ENCODE data around the gene PSMA1. TPM values are rescaled to one million over a fixed set of nuclear protein-coding genes. Genes with fewer than 3 reads are reported as not detected.
A peak's percentile ranks its signal among the peaks of the same experiment; 100 is the strongest.

Gene PSMA1
- total RNA-seq, 1 donor from 2014 or later = 164 TPM

DNA sequence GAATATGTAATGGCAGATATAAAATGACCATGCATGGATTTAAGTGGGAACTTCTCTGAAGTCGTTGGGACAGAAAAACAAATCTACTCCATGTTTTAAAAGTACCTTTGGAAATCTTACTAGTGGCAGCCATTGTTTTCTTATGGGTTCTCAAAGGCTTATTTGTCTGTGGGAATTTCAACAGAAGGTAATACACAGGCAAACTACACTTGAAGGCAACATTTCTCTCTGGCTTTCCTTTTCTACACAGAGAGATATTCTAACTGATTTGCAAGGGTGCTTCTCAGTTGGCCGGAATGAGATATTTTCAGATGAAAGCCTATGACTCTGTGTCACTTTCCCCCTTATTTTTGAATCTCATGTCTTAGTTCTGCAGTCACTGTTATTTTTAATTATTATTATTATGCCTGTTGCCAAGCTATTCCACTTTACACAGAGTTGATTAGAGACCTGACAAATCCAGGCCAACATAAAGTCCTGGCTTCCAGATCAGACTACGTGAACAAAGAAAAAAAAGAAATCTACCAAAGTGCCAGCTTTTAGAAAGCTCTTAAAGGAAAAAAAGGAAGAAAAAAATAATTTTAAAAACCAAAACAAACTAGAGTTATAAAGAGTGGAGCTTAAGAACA is 18.9 kb upstream of the PSMA1 start:
- no peaks in the 10 kb centered on the region for H3K4me1 Mint-ChIP-seq (ENCODE audit: low read depth, unreplicated experiment)
- no peaks in the 10 kb centered on the region for H3K27me3 Mint-ChIP-seq (ENCODE audit: low read depth, unreplicated experiment)
- Histone ChIP-seq H3K4me3 (ENCODE audit: insufficient read depth, low read depth, low read length) (no peak overlapping the region), H3K4me2 (ENCODE audit: low read length) (no peak overlapping the region), H4K20me1 (ENCODE audit: insufficient read depth, low read length) (no peaks in the 10 kb centered on the region), H3K79me2 (ENCODE audit: insufficient read depth, low read length) (no peaks in the 10 kb centered on the region), H3K36me3 (ENCODE audit: insufficient read depth, low read length) (no peaks in the 10 kb centered on the region), H3K4me1 (ENCODE audit: insufficient read depth, low read length) (no peaks in the 10 kb centered on the region), H3K27me3 (ENCODE audit: insufficient read depth, low read length) (no peaks in the 10 kb centered on the region), H3K9ac (ENCODE audit: low read length) (no peak overlapping the region), H2AFZ (ENCODE audit: low read depth, low read length) (no peak overlapping the region), H3K27ac (ENCODE audit: low read depth, low read length) (no peak overlapping the region), H3K9me3 (ENCODE audit: insufficient read depth, low read depth, low read length) (no peaks in the 10 kb centered on the region)
- H3K9me3 Mint-ChIP-seq (ENCODE audit: unreplicated experiment) = no peaks in the 10 kb centered on the region
- no peak for DNase-seq (ENCODE audit: low read depth)
- TF ChIP-seq, protein P1, sequence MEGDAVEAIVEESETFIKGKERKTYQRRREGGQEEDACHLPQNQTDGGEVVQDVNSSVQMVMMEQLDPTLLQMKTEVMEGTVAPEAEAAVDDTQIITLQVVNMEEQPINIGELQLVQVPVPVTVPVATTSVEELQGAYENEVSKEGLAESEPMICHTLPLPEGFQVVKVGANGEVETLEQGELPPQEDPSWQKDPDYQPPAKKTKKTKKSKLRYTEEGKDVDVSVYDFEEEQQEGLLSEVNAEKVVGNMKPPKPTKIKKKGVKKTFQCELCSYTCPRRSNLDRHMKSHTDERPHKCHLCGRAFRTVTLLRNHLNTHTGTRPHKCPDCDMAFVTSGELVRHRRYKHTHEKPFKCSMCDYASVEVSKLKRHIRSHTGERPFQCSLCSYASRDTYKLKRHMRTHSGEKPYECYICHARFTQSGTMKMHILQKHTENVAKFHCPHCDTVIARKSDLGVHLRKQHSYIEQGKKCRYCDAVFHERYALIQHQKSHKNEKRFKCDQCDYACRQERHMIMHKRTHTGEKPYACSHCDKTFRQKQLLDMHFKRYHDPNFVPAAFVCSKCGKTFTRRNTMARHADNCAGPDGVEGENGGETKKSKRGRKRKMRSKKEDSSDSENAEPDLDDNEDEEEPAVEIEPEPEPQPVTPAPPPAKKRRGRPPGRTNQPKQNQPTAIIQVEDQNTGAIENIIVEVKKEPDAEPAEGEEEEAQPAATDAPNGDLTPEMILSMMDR (IDR thresholded peaks at IDR 0.05; ENCODE audit: insufficient read depth, low read depth, low read length) = no peak
- no peak for TF ChIP-seq EZH2 (IDR thresholded peaks at IDR 0.05; ENCODE audit: insufficient read depth, low read length)
- no peak overlapping the region for H3K27ac Mint-ChIP-seq (ENCODE audit: unreplicated experiment)
- no peak for FAIRE-seq
- no peak overlapping the region for H3K4me3 Mint-ChIP-seq (ENCODE audit: unreplicated experiment)
- no peaks in the 10 kb centered on the region for H3K36me3 Mint-ChIP-seq (ENCODE audit: low read depth, unreplicated experiment)

DNA sequence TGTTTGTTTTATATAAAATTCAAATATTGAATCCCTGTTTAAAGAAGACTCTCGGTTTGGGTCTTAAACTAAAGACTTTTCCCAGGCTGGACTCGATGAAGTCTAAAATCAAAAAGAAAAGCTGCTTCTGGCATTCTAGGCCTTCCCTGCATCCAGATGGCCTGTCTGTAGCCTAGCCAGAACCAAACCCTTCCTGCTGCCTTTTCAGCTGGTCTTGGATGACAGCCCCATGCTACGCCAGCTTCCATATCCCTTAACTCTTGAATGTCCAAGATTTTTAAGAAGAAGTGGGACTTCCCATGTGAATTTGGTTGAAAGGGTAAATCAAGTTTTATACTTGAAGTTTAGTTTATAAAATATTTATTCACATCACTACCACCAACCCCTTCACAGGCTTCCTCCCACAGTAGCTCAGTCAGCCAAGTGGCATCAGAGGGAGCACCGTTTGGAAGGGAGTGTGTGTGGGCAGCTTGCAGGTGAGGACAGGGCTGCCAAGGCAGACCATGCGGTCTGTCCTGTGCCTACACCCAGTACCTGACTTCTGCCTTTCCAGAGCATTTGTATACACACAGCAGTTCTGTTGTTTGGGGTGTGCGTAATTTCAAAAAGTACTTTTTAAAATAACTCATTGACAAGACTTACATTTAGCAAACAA is 18.2 kb upstream of the PSMA1 start:
- FAIRE-seq = no peak

More for the DNA sequence above, 18.2 kb upstream of the PSMA1 start:
- no peaks in the 10 kb centered on the region for H3K4me1 ChIP-seq (ENCODE audit: insufficient read depth, low read length)
- H3K27me3 Mint-ChIP-seq (ENCODE audit: low read depth, unreplicated experiment) = no peaks in the 10 kb centered on the region
- H3K9ac ChIP-seq (ENCODE audit: low read length) = no peak overlapping the region
- TF ChIP-seq, protein P1 (IDR thresholded peaks at IDR 0.05; ENCODE audit: insufficient read depth, low read depth, low read length) = no peak
- no peak for TF ChIP-seq EZH2 (IDR thresholded peaks at IDR 0.05; ENCODE audit: insufficient read depth, low read length)
- no peaks in the 10 kb centered on the region for H4K20me1 ChIP-seq (ENCODE audit: insufficient read depth, low read length)
- H3K27ac Mint-ChIP-seq (ENCODE audit: unreplicated experiment) = peak overlapping the region; percentile 58
- H2AFZ ChIP-seq (ENCODE audit: low read depth, low read length) = no peak overlapping the region
- no peaks in the 10 kb centered on the region for H3K9me3 ChIP-seq (ENCODE audit: insufficient read depth, low read depth, low read length)
- no peaks in the 10 kb centered on the region for H3K4me1 Mint-ChIP-seq (ENCODE audit: low read depth, unreplicated experiment)
- H3K4me2 ChIP-seq (ENCODE audit: low read length) = no peak overlapping the region
- no peaks in the 10 kb centered on the region for H3K36me3 Mint-ChIP-seq (ENCODE audit: low read depth, unreplicated experiment)
- no peaks in the 10 kb centered on the region for H3K36me3 ChIP-seq (ENCODE audit: insufficient read depth, low read length)
- H3K79me2 ChIP-seq (ENCODE audit: insufficient read depth, low read length) = no peaks in the 10 kb centered on the region
- no peak overlapping the region for H3K27ac ChIP-seq (ENCODE audit: low read depth, low read length)
- DNase-seq (ENCODE audit: low read depth) = no peak
- no peak overlapping the region for H3K4me3 Mint-ChIP-seq (ENCODE audit: unreplicated experiment)
- H3K4me3 ChIP-seq (ENCODE audit: insufficient read depth, low read depth, low read length) = no peak overlapping the region
- H3K9me3 Mint-ChIP-seq (ENCODE audit: unreplicated experiment) = no peaks in the 10 kb centered on the region
- no peaks in the 10 kb centered on the region for H3K27me3 ChIP-seq (ENCODE audit: insufficient read depth, low read length)

Data from astrocyte (in vitro differentiated cells and primary cell).